Naive B cell (primary cell): ENCODE results near the gene ACVR2B. TPM values are rescaled to one million over a fixed set of nuclear protein-coding genes. Genes with fewer than 3 reads are reported as not detected.

Experiments
- ATAC-seq, 2 donors: fragments of 150-1000 bp; cut with Tn5 transposase; 2 replicates each; pipeline ENCODE4 v1.10.0; 2021; ENCODE audit warnings: low read depth in 2 of 2, mild to moderate bottlenecking in 2 of 2, moderate library complexity in 2 of 2
- DNase-seq: peaks from one replicate; pipeline ENCODE4 v3.0.0; 2022
- H3K27ac Mint-ChIP-seq, 6 donors: one replicate each; pipeline ENCODE4 v1.8.0; 2020 to 2022; ENCODE audit warnings: mild to moderate bottlenecking in 6 of 6, mixed read lengths in 6 of 6, moderate library complexity in 5 of 6, inconsistent platforms in 2 of 6
- H3K27me3 Mint-ChIP-seq, 3 donors: one replicate each; pipeline ENCODE4 v1.8.0; 2021 to 2022; ENCODE audit warnings: mixed read lengths in 3 of 3, mild to moderate bottlenecking in 1 of 3
- H3K36me3 Mint-ChIP-seq, 2 donors: one replicate each; pipeline ENCODE4 v1.8.0; 2020 to 2022; ENCODE audit warnings: mixed read lengths in 2 of 2, inconsistent platforms in 1 of 2, mild to moderate bottlenecking in 1 of 2
- H3K4me1 Mint-ChIP-seq, 3 donors: one replicate each; pipeline ENCODE4 v1.8.0; 2020 to 2022; ENCODE audit warnings: mixed read lengths in 3 of 3, inconsistent platforms in 1 of 3, mild to moderate bottlenecking in 1 of 3, moderate library complexity in 1 of 3
- H3K4me3 Mint-ChIP-seq, 8 donors: one replicate each; pipeline ENCODE4 v1.8.0; 2020 to 2022; ENCODE audit warnings: mild to moderate bottlenecking in 8 of 8, mixed read lengths in 8 of 8, moderate library complexity in 8 of 8, inconsistent platforms in 2 of 8
- H3K9me3 Mint-ChIP-seq, 7 donors: one replicate each; pipeline ENCODE4 v1.8.0; 2020 to 2022; ENCODE audit warnings: mixed read lengths in 7 of 7, mild to moderate bottlenecking in 5 of 7, inconsistent platforms in 2 of 7, moderate library complexity in 1 of 7
- polyA plus RNA-seq, 6 donors: library from polyadenylated mRNA; unstranded; fragments of 300-500 nt; fragmentation: Illumina TruSeq; gene quantifications; one replicate each; pipeline ENCODE4 v1.2.3, GENCODE V29; 2021; ENCODE audit warnings: low read depth in 6 of 6

The ACVR2B gene
- polyA plus RNA-seq, 6 donors from 2014 or later = 0.03 to 0.19 (median 0.05) TPM; not detected in 1

- no peak for ATAC-seq
- Mint-ChIP-seq H3K4me3 (no peak overlapping the region), H3K4me1 (peaks cover 0 to 7% (median 0%) of the 10 kb centered on the region in 3 donors), H3K27me3 (no peaks in the 10 kb centered on the region), H3K36me3 (peaks cover 0 to 18% of the 10 kb centered on the region in 2 donors), H3K27ac (no peak overlapping the region), H3K9me3 (peaks cover 0 to 32% (median 18%) of the 10 kb centered on the region in 7 donors)
- no peak for DNase-seq
These were observed 16.2 kb downstream of the ACVR2B start for GRCh38 chr3:38469852-38470251.

GRCh38 chr3:38471260-38471857 lies 17.7 kb downstream of the ACVR2B start:
- DNase-seq = no peak
- no peak overlapping the region for H3K27ac Mint-ChIP-seq
- no peak for ATAC-seq
- H3K36me3 Mint-ChIP-seq = peaks cover 0 to 18% of the 10 kb centered on the region in 2 donors
- H3K4me1 Mint-ChIP-seq = peaks cover 0 to 7% (median 0%) of the 10 kb centered on the region in 3 donors
- H3K4me3 Mint-ChIP-seq = no peak overlapping the region
- H3K9me3 Mint-ChIP-seq = peaks cover 0 to 23% (median 18%) of the 10 kb centered on the region in 7 donors
- no peaks in the 10 kb centered on the region for H3K27me3 Mint-ChIP-seq

- Mint-ChIP-seq H3K4me3 (no peak overlapping the region), H3K9me3 (peaks cover 0 to 23% (median 17%) of the 10 kb centered on the region in 7 donors), H3K36me3 (peaks cover 0 to 18% of the 10 kb centered on the region in 2 donors), H3K4me1 (peaks cover 0 to 7% (median 0%) of the 10 kb centered on the region in 3 donors), H3K27me3 (no peaks in the 10 kb centered on the region), H3K27ac (no peak overlapping the region)
- ATAC-seq (no peak), DNase-seq (no peak)
These were observed 18.7 kb downstream of the ACVR2B start for GRCh38 chr3:38472342-38472741.

GRCh38 chr3:38473229-38473628 lies 19.5 kb downstream of the ACVR2B start:
- Mint-ChIP-seq H3K27me3 (no peaks in the 10 kb centered on the region), H3K27ac (peak overlapping the region in 1 of 6 donors; percentile 17), H3K4me1 (peaks cover 0 to 7% (median 0%) of the 10 kb centered on the region in 3 donors), H3K9me3 (peaks cover 0 to 23% (median 15%) of the 10 kb centered on the region in 7 donors), H3K36me3 (peaks cover 0 to 18% of the 10 kb centered on the region in 2 donors), H3K4me3 (no peak overlapping the region)
- DNase-seq (no peak), ATAC-seq (no peak)

GRCh38 chr3:38474928-38475605 lies 21.4 kb downstream of the ACVR2B start:
- peaks cover 0 to 8% (median 8%) of the 10 kb centered on the region in 7 donors for H3K9me3 Mint-ChIP-seq
- H3K36me3 Mint-ChIP-seq = peaks cover 0 to 5% of the 10 kb centered on the region in 2 donors
- ATAC-seq = no peak
- H3K27ac Mint-ChIP-seq = no peak overlapping the region
- no peak for DNase-seq
- no peaks in the 10 kb centered on the region for H3K27me3 Mint-ChIP-seq
- H3K4me3 Mint-ChIP-seq = no peak overlapping the region
- peaks cover 0 to 7% (median 0%) of the 10 kb centered on the region in 3 donors for H3K4me1 Mint-ChIP-seq

GRCh38 chr3:38475716-38476115 lies 22.0 kb downstream of the ACVR2B start:
- Mint-ChIP-seq H3K9me3 (peaks cover 0 to 2% (median 1%) of the 10 kb centered on the region in 7 donors), H3K4me3 (peak overlapping the region in 1 of 8 donors; percentile 10), H3K36me3 (no peaks in the 10 kb centered on the region), H3K4me1 (peaks cover 0 to 7% (median 0%) of the 10 kb centered on the region in 3 donors), H3K27ac (no peak overlapping the region), H3K27me3 (no peaks in the 10 kb centered on the region)
- no peak for ATAC-seq
- DNase-seq = no peak

- peaks cover 0 to 7% (median 0%) of the 10 kb centered on the region in 3 donors for H3K4me1 Mint-ChIP-seq
These were observed 22.6 kb downstream of the ACVR2B start for GRCh38 chr3:38476157-38476756.

GRCh38 chr3:38477057-38477820 lies 23.5 kb downstream of the ACVR2B start:
- H3K36me3 Mint-ChIP-seq = peaks cover 0 to 4% of the 10 kb centered on the region in 2 donors
- H3K4me1 Mint-ChIP-seq = peaks cover 0 to 7% (median 0%) of the 10 kb centered on the region in 3 donors
- no peak for ATAC-seq
- H3K27me3 Mint-ChIP-seq = no peaks in the 10 kb centered on the region
- DNase-seq = no peak
- H3K27ac Mint-ChIP-seq = no peak overlapping the region
- peaks cover 0 to 2% (median 0%) of the 10 kb centered on the region in 7 donors for H3K9me3 Mint-ChIP-seq
- H3K4me3 Mint-ChIP-seq = no peak overlapping the region

More at GRCh38 chr3:38476157-38476756, 22.6 kb downstream of the ACVR2B start:
- Mint-ChIP-seq H3K9me3 (peaks cover 0 to 2% (median 0%) of the 10 kb centered on the region in 7 donors), H3K27ac (peak overlapping the region in 1 of 6 donors; percentile 45), H3K4me3 (peak overlapping the region in 1 of 8 donors; percentile 10), H3K36me3 (no peaks in the 10 kb centered on the region), H3K27me3 (no peaks in the 10 kb centered on the region)
- ATAC-seq (no peak), DNase-seq (no peak)

- peaks cover 0 to 6% of the 10 kb centered on the region in 2 donors for H3K36me3 Mint-ChIP-seq
- peaks cover 0 to 2% (median 0%) of the 10 kb centered on the region in 7 donors for H3K9me3 Mint-ChIP-seq
- no peak for DNase-seq
- no peak overlapping the region for H3K4me3 Mint-ChIP-seq
- H3K27ac Mint-ChIP-seq = no peak overlapping the region
- H3K27me3 Mint-ChIP-seq = no peaks in the 10 kb centered on the region
- no peak for ATAC-seq
- peaks cover 0 to 4% (median 0%) of the 10 kb centered on the region in 3 donors for H3K4me1 Mint-ChIP-seq
These were observed 24.3 kb downstream of the ACVR2B start for GRCh38 chr3:38477839-38478450.

GRCh38 chr3:38478901-38479300 lies 25.2 kb downstream of the ACVR2B start:
- peaks cover 0 to 3% (median 0%) of the 10 kb centered on the region in 3 donors for H3K4me1 Mint-ChIP-seq
- DNase-seq (no peak), ATAC-seq (no peak)
- H3K9me3 Mint-ChIP-seq = no peaks in the 10 kb centered on the region
- peaks cover 0 to 6% of the 10 kb centered on the region in 2 donors for H3K36me3 Mint-ChIP-seq
- H3K27ac Mint-ChIP-seq = no peak overlapping the region
- H3K27me3 Mint-ChIP-seq = no peaks in the 10 kb centered on the region
- H3K4me3 Mint-ChIP-seq = no peak overlapping the region

- Mint-ChIP-seq H3K27me3 (no peaks in the 10 kb centered on the region), H3K4me1 (no peaks in the 10 kb centered on the region), H3K4me3 (no peak overlapping the region), H3K36me3 (peaks cover 0 to 6% of the 10 kb centered on the region in 2 donors), H3K9me3 (no peaks in the 10 kb centered on the region), H3K27ac (no peak overlapping the region)
- DNase-seq (no peak), ATAC-seq (peak in 1 of 2 donors; percentile 64)
These were observed 25.9 kb downstream of the ACVR2B start for GRCh38 chr3:38479431-38480092.

- Mint-ChIP-seq H3K4me1 (no peaks in the 10 kb centered on the region), H3K27ac (no peak overlapping the region), H3K36me3 (peaks cover 0 to 6% of the 10 kb centered on the region in 2 donors), H3K9me3 (no peaks in the 10 kb centered on the region), H3K27me3 (no peaks in the 10 kb centered on the region), H3K4me3 (no peak overlapping the region)
- DNase-seq (no peak), ATAC-seq (no peak)
These were observed 26.4 kb downstream of the ACVR2B start for GRCh38 chr3:38480093-38480445.
